Coronary artery (tissue), 2 donors: ENCODE results near the gene RUFY3.

Experiments used
- DNase-seq: peaks from one replicate; pipeline ENCODE4 v3.0.0-alpha.2; 2017; ENCODE audit warnings: low spot score
- H3K27ac ChIP-seq, 2 donors: fragments of 200-600 bp; sonication (generic); one replicate each; pipeline ENCODE4 v1.5.1; 2016 to 2019
- H3K4me3 ChIP-seq: fragments of 200-600 bp; sonication (generic); 2 replicates; pipeline ENCODE4 v1.5.1; 2016; ENCODE audit warnings: mild to moderate bottlenecking, moderate library complexity
- CTCF ChIP-seq: fragments of 200-600 bp; sonication (generic); IDR thresholded peaks from one replicate; pipeline ENCODE4 v1.5.1; 2019; ENCODE audit warnings: antibody characterized with exemption

RUFY3 gene

DNA sequence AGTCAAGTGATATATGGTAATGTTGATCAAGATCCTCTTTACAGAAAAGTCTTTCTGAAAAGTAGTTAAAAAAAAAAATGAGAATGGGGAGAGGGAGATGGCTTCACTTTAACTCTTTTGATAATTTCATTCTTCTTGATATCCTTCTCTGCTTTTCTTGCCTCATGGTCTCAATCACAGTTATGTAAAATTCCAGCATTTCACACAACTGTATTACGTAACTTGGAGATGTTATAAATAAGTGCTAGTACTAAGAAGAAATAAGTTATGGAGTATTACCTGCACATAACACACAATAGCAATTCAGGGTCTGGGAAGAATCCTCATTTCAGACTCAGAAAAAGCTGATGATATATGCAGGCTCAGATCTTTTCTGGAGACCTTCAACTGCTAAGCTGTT lies 22.0 kb downstream of the RUFY3 start:
- Histone ChIP-seq H3K27ac (no peak overlapping the region), H3K4me3 (no peak overlapping the region)
- no peak for TF ChIP-seq CTCF
- DNase-seq, result no peak

- no peak for TF ChIP-seq CTCF
- Histone ChIP-seq H3K4me3 (no peak overlapping the region), H3K27ac (no peak overlapping the region)
- no peak for DNase-seq
These were observed 24.5 kb downstream of the RUFY3 start for GRCh38 chr4:70746179-70746839.

- no peak overlapping the region for H3K4me3 ChIP-seq
- no peak for TF ChIP-seq CTCF
- no peak overlapping the region for H3K27ac ChIP-seq
- DNase-seq, result no peak
These were observed 26.1 kb downstream of the RUFY3 start for GRCh38 chr4:70747874-70748273.

- DNase-seq, result no peak
- Histone ChIP-seq H3K4me3 (no peak overlapping the region), H3K27ac (no peak overlapping the region)
- TF ChIP-seq CTCF, result no peak
These were observed 27.5 kb downstream of the RUFY3 start for GRCh38 chr4:70749313-70749712.

DNA sequence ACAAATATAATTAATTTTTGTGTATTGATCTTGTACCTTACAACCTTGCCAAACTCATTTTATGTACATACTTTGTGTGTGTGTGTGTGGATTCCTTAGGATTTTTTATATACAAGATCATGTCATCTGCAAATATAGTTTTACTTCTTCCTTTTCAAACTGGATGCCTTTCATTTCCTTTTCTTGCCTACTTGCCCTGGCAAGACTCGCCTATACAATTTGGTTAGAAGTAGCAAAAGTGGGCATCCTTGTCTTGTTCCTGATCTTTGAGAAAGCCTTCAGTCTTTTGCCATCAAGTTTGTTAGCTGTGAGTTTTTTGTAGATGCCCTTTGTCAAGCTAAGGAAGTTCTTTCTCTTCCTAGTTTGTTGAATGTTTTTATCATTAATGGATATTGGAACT lies 30.5 kb downstream of the RUFY3 start:
- DNase-seq, result no peak
- no peak for TF ChIP-seq CTCF
- Histone ChIP-seq H3K27ac (no peak overlapping the region), H3K4me3 (no peak overlapping the region)

DNA sequence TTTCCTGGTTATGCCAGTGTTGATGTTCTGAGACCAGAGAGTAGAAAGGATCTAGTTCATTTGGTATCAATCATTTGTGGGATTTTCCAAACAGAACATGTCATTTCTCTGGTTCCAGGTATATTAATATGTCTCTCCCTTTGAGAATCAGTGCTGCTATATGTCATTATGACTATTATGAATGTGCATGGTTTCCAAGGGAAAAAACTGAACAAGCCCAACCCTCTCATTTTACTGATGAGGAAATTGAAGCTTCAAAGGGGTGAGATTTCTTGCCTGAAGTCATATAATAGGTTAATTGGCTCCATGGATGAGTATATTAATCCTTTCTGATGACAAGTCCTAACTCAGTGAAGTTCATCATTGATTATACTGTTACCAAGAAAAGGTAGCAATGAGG lies 31.9 kb downstream of the RUFY3 start:
- no peak overlapping the region for H3K4me3 ChIP-seq
- DNase-seq, result no peak
- TF ChIP-seq CTCF, result no peak
- H3K27ac ChIP-seq, result no peak overlapping the region

- Histone ChIP-seq H3K27ac (no peak overlapping the region), H3K4me3 (no peak overlapping the region)
- no peak for DNase-seq
- no peak for TF ChIP-seq CTCF
These were observed 32.7 kb downstream of the RUFY3 start for GRCh38 chr4:70754470-70754869.
